Globus pallidus (tissue), 1 donor: ENCODE measurements around the gene PLA2G3.

Source experiments
- DNase-seq: peaks from one replicate; pipeline ENCODE4 v3.0.0-alpha.2; 2015; ENCODE audit warnings: low spot score

PLA2G3 gene

DNA sequence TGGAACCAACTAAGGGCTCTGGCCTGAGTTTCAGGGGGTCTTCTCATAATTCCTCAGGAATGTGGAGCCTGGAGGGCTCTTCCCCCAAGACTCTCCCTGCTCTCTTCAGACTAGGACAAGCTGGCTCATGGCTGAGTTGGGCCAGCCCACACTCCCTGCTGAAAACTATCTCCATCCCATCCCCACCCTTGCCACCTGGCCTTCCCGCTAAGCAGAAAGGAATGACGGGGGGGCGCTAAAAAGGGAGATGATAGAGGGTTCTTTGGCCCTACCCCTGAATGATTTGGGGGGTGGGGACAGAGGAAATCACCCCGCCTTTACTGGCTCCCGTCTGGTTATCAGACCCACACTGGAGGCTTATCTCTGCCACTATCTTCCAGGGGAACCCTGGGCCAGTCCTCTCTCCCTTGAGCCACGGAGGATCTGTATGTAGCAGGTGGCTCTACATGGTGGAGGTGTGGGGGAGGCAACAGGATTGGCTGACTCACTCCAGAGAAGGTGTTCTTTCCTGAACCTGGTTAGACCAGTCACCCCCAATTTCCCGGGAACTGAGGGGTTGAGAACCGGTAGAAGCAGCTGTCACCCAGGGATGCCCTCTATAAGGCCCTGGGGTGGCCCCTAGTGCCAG, 53.5 kb downstream of the PLA2G3 start:
- no peak for DNase-seq

GRCh38 chr22:31085928-31086327, 54.4 kb downstream of the PLA2G3 start:
- no peak for DNase-seq

GRCh38 chr22:31085493-31085824, 54.8 kb downstream of the PLA2G3 start:
- peak; percentile 92 for DNase-seq

- DNase-seq = peak; percentile 88
Measured at GRCh38 chr22:31084811-31085492, 55.4 kb downstream of the PLA2G3 start.
